HFFc6 (cell line): ENCODE data around the gene NODAL. TPM values are rescaled to one million over a fixed set of nuclear protein-coding genes. Genes with fewer than 3 reads are reported as not detected.

ENCODE experiments used
- DNase-seq: peaks from one replicate; pipeline ENCODE4 v3.0.0-alpha.2; 2018
- H3K27ac Mint-ChIP-seq: 2 replicates; pipeline ENCODE4 v1.8.0; 2020; ENCODE audit warnings: mild to moderate bottlenecking, mixed read lengths
- H3K27me3 Mint-ChIP-seq: 2 replicates; pipeline ENCODE4 v1.8.0; 2021; ENCODE audit warnings: mild to moderate bottlenecking, moderate library complexity, mixed read lengths; ENCODE audit not compliant: insufficient read depth
- H3K36me3 Mint-ChIP-seq: 2 replicates; pipeline ENCODE4 v1.8.0; 2021; ENCODE audit warnings: low read depth, mixed read lengths
- H3K4me1 Mint-ChIP-seq: 2 replicates; pipeline ENCODE4 v1.8.0; 2020; ENCODE audit warnings: low read depth, mixed read lengths
- H3K4me3 Mint-ChIP-seq: 2 replicates; pipeline ENCODE4 v1.8.0; 2020; ENCODE audit warnings: mild to moderate bottlenecking, moderate library complexity, mixed read lengths
- H3K9me3 Mint-ChIP-seq: 2 replicates; pipeline ENCODE4 v1.8.0; 2020; ENCODE audit warnings: mild to moderate bottlenecking, mixed read lengths
- CTCF ChIP-seq: fragments of 200-600 bp; sonication (generic); IDR thresholded peaks from 2 replicates; pipeline ENCODE4 v1.5.0; 2021; ENCODE audit warnings: antibody characterized with exemption, mild to moderate bottlenecking
- total RNA-seq, 6 experiments: library from RNA; stranded (reverse); fragmentation: NEBNext Ultra II Directional; extraction: Animal tissue kit (Norgen Biotek cat#: 25700); gene quantifications; 2 replicates in 1 of 6; 3 replicates in 5 of 6; pipeline ENCODE4 v1.2.3, GENCODE V29; 2021

NODAL gene
- total RNA-seq, 6 experiments from 2014 or later, result not detected

- DNase-seq, result no peak
- no peak for TF ChIP-seq CTCF
- H3K27ac Mint-ChIP-seq, result no peak overlapping the region
- H3K27me3 Mint-ChIP-seq, result peaks cover 17% of the 10 kb centered on the region
- no peaks in the 10 kb centered on the region for H3K36me3 Mint-ChIP-seq
- no peak overlapping the region for H3K4me3 Mint-ChIP-seq
- H3K4me1 Mint-ChIP-seq, result no peaks in the 10 kb centered on the region
- no peaks in the 10 kb centered on the region for H3K9me3 Mint-ChIP-seq
Observed at GRCh38 chr10:70396140-70396539, 45.3 kb downstream of the NODAL start.

DNA sequence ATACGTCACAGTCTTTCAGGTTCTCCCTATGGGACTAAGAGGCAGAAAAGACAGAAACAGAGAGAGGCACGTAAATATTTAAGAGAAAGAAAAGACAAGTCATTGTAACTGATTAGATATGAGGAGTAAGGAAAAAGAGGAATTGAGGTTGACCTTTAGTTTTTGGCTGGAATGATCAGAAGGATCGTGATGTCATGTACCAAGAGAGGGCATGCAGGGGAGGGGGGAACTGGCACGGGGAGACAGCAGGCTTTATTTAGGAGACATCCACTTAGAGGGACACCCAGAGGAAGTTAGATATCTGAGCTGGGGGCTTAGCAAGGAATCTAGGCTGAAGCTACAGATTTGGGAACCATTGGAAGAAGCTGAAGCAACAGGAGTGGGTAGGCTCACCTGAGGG, 49.8 kb downstream of the NODAL start:
- Mint-ChIP-seq H3K27me3 (peaks cover 27% of the 10 kb centered on the region), H3K36me3 (no peaks in the 10 kb centered on the region), H3K4me1 (no peaks in the 10 kb centered on the region), H3K27ac (no peak overlapping the region), H3K9me3 (no peaks in the 10 kb centered on the region), H3K4me3 (no peak overlapping the region)
- no peak for TF ChIP-seq CTCF
- DNase-seq, result no peak

Other genes with a start within 250 kb of the NODAL start
- gene PPA1, start 208.3 kb downstream of the NODAL start, total RNA-seq, result 100 to 1,000 TPM; 105 to 132 (median 121) TPM
- not detected for gene NPFFR1, start 157.7 kb downstream of the NODAL start, total RNA-seq
- 1 to 10 TPM; 1.2 to 2.4 (median 1.8) TPM for gene LRRC20, start 59.1 kb downstream of the NODAL start, total RNA-seq
- gene EIF4EBP2, start 37.5 kb downstream of the NODAL start, total RNA-seq, result 10 to 100 TPM; 32.7 to 51.0 (median 40.3) TPM
- gene PALD1, start 37.1 kb upstream of the NODAL start, total RNA-seq, result not detected
- gene PRF1, start 161.1 kb upstream of the NODAL start, total RNA-seq, result not detected
- under 1 TPM in 4 of 6 experiments, not detected in 2; 0.03 to 0.09 (median 0.05) TPM for gene ADAMTS14, start 230.8 kb upstream of the NODAL start, total RNA-seq